ENCODE data around the gene HFE. TPM values are rescaled to one million over a fixed set of nuclear protein-coding genes. Genes with fewer than 3 reads are reported as not detected.
A peak's percentile ranks its signal among the peaks of the same experiment; 100 is the strongest.

Gene HFE
- total and polyA plus RNA-seq, 2 of the 13 experiments (the other 11 are each of a cell fraction or from before 2014, with no cell fraction given), result 3.7 to 6.3 TPM

GRCh38 chr6:26103770-26104456, 16.7 kb downstream of the HFE start (continued):
- TF ChIP-seq ZBTB20 (CRISPR knock-in tag; IDR thresholded peaks at IDR 0.05; ENCODE audit: borderline replicate concordance, low read depth) (peak; percentile 95; the same call in 1 of the 2 replicates), ZNF619 (CRISPR knock-in tag; IDR thresholded peaks at IDR 0.05) (0 out of 2 replicates have a peak, but pooled peaks have one; percentile 77), TOPORS (CRISPR knock-in tag; IDR thresholded peaks at IDR 0.05) (peak; percentile 96), SIN3B (IDR thresholded peaks at IDR 0.05; ENCODE audit: low read length) (peak; percentile 46; the same call in 1 of the 2 replicates), ZSCAN5A (CRISPR knock-in tag; IDR thresholded peaks at IDR 0.05; ENCODE audit: borderline replicate concordance) (peak; percentile 89), ZNF567 (CRISPR knock-in tag; IDR thresholded peaks at IDR 0.05; ENCODE audit: borderline replicate concordance) (no peak; the same call in 1 of the 2 replicates), BRCA1 (CRISPR knock-in tag; IDR thresholded peaks at IDR 0.05) (peak; percentile 84), ZSCAN9 (CRISPR knock-in tag; IDR thresholded peaks at IDR 0.05; ENCODE audit: borderline replicate concordance) (peak; percentile 93), CTCF (CRISPR knock-in tag; IDR thresholded peaks at IDR 0.05) (peak; percentile 45), LCORL (IDR thresholded peaks at IDR 0.05) (no peak), LCORL (CRISPR knock-in tag; IDR thresholded peaks at IDR 0.05) (peak; percentile 72), ZNF691 (CRISPR knock-in tag; IDR thresholded peaks at IDR 0.05; ENCODE audit: borderline replicate concordance, low read depth) (peak; percentile 99), ZNF75D (CRISPR knock-in tag; IDR thresholded peaks at IDR 0.05; ENCODE audit: borderline replicate concordance) (no peak), GFI1 (CRISPR knock-in tag; IDR thresholded peaks at IDR 0.05; ENCODE audit: borderline replicate concordance) (peak; percentile 79), ZBTB37 (CRISPR knock-in tag; IDR thresholded peaks at IDR 0.05) (peak; percentile 87; the same call in 1 of the 2 replicates), FOXM1 (CRISPR knock-in tag; IDR thresholded peaks at IDR 0.05) (peak; percentile 81; the same call in 1 of the 2 replicates), PATZ1 (CRISPR knock-in tag; IDR thresholded peaks at IDR 0.05) (peak; percentile 44; the same call in 1 of the 2 replicates), HHEX (CRISPR knock-in tag; IDR thresholded peaks at IDR 0.05) (no peak), MLX (CRISPR knock-in tag; IDR thresholded peaks at IDR 0.05) (0 out of 2 replicates have a peak, but pooled peaks have one; percentile 24), IKZF5 (CRISPR knock-in tag; IDR thresholded peaks at IDR 0.05) (peak; percentile 99)
